H1 (cell line): Measurements from ENCODE around the gene CERS3. TPM values are rescaled to one million over a fixed set of nuclear protein-coding genes. Genes with fewer than 3 reads are reported as not detected.

ENCODE experiments used
- CTCF ChIA-PET: fragments of 300-600 bp; sonication (Branson Sonifier 250); formaldehyde crosslinking; loops from one replicate; lab custom pipeline; 2021; ENCODE audit not compliant: partially characterized antibody; lab: Charles Lee
- POLR2A ChIA-PET: fragments of 300-600 bp; sonication (Branson Sonifier 250); formaldehyde crosslinking; loops from one replicate; lab custom pipeline; 2021; ENCODE audit warnings: inconsistent platforms; ENCODE audit not compliant: partially characterized antibody; lab: Charles Lee
- DNase-seq, 2 experiments: peaks; one replicate each; pipeline versions ENCODE4 v3.0.0 to v3.0.0-alpha.2; 2010 to 2022; ENCODE audit warnings: low spot score in 2 of 2, low read depth in 1 of 2, mixed read lengths in 1 of 2
- FAIRE-seq: peaks from 2 replicates; lab custom pipeline; 2011; peaks lifted over from hg19 to GRCh38; lab: Jason Lieb, UNC
- H2AFZ ChIP-seq: 2 replicates; pipeline ENCODE4 v1.8.1; 2012; ENCODE audit warnings: low read length, inconsistent platforms
- H2AK5ac ChIP-seq: 2 replicates; pipeline ENCODE4 v1.6.1; 2013; ENCODE audit warnings: low read depth, low read length
- H2BK120ac ChIP-seq: replicated peaks from 2 replicates; pipeline ENCODE3; 2013; ENCODE audit warnings: low read depth, low read length, inconsistent platforms
- H2BK12ac ChIP-seq: 2 replicates; pipeline ENCODE4 v1.6.1; 2013; ENCODE audit warnings: low read depth, low read length
- H2BK15ac ChIP-seq: 2 replicates; pipeline ENCODE4 v1.6.1; 2013; ENCODE audit warnings: low read length
- H2BK20ac ChIP-seq: 2 replicates; pipeline ENCODE4 v1.6.1; 2013; ENCODE audit warnings: low read length
- H2BK5ac ChIP-seq: 2 replicates; pipeline ENCODE4 v1.6.1; 2013; ENCODE audit warnings: low read depth, low read length
- H3K14ac ChIP-seq: 2 replicates; pipeline ENCODE4 v1.6.1; 2013; ENCODE audit warnings: inconsistent platforms; ENCODE audit not compliant: insufficient read length
- H3K18ac ChIP-seq: 2 replicates; pipeline ENCODE4 v1.6.1; 2013; ENCODE audit warnings: low read length; ENCODE audit errors: extremely low read depth
- H3K23ac ChIP-seq: 2 replicates; pipeline ENCODE4 v1.6.1; 2013; ENCODE audit warnings: inconsistent platforms; ENCODE audit not compliant: insufficient read length
- H3K23me2 ChIP-seq: 2 replicates; pipeline ENCODE4 v1.6.1; 2013; ENCODE audit warnings: low read depth, low read length
- H3K27ac ChIP-seq: 2 replicates; pipeline ENCODE4 v1.6.1; 2011; ENCODE audit warnings: low read depth, low read length, inconsistent platforms
- H3K27me3 ChIP-seq, 4 experiments: replicated peaks in 1 of 4; 1 replicate in 1 of 4; 2 replicates in 3 of 4; pipeline versions ENCODE4 v1.6.1 to v1.8.1; 2011 to 2013; ENCODE audit warnings: low read length in 3 of 4, mild to moderate bottlenecking in 3 of 4, inconsistent platforms in 2 of 4, mixed read lengths in 2 of 4, moderate library complexity in 1 of 4; ENCODE audit not compliant: control insufficient read depth in 3 of 4, insufficient read depth in 3 of 4; ENCODE audit errors: extremely low read depth in 1 of 4
- H3K36me3 ChIP-seq, 4 experiments: 2 replicates each; pipeline versions ENCODE4 v1.6.1 to v1.8.1; 2011 to 2013; ENCODE audit warnings: mild to moderate bottlenecking in 4 of 4, low read length in 3 of 4, moderate library complexity in 2 of 4, control low read depth in 1 of 4, inconsistent platforms in 1 of 4; ENCODE audit not compliant: insufficient read depth in 4 of 4, control insufficient read depth in 2 of 4
- H3K4ac ChIP-seq: replicated peaks from 2 replicates; pipeline ENCODE3; 2013; ENCODE audit warnings: low read length, low read depth, mixed read lengths, inconsistent platforms; ENCODE audit not compliant: insufficient read length
- H3K4me1 ChIP-seq, 4 experiments: replicated peaks in 1 of 4; 1 replicate in 1 of 4; 2 replicates in 3 of 4; pipeline versions ENCODE4 v1.6.1 to v1.8.1; 2011 to 2013; ENCODE audit warnings: low read length in 3 of 4, inconsistent platforms in 2 of 4, mixed read lengths in 1 of 4; ENCODE audit not compliant: insufficient read depth in 4 of 4, control insufficient read depth in 3 of 4
- H3K4me2 ChIP-seq, 2 experiments: 2 replicates each; pipeline versions ENCODE4 v1.6.1 to v1.8.1; 2011 to 2013; ENCODE audit warnings: low read depth in 2 of 2, low read length in 2 of 2, control low read depth in 1 of 2, inconsistent platforms in 1 of 2, mild to moderate bottlenecking in 1 of 2; ENCODE audit not compliant: insufficient read depth in 1 of 2
- H3K4me3 ChIP-seq, 4 experiments: fragments of 200-600, 300-600 bp in 1 of 4; sonication (generic), shearing (Covaris generic), sonication (Bioruptor Twin) in 1 of 4; 2 replicates each; pipeline versions ENCODE4 v1.5.1 to v1.8.1; 2011 to 2016; ENCODE audit warnings: low read length in 4 of 4, low read depth in 3 of 4, control low read depth in 2 of 4, inconsistent platforms in 2 of 4, mild to moderate bottlenecking in 2 of 4, mixed read lengths in 1 of 4, moderate library complexity in 1 of 4; ENCODE audit not compliant: insufficient read depth in 2 of 4; ENCODE audit errors: extremely low read depth in 1 of 4
- H3K56ac ChIP-seq: replicated peaks from 2 replicates; pipeline ENCODE3; 2013; ENCODE audit warnings: low read depth, mild to moderate bottlenecking, mixed read lengths, low read length, inconsistent platforms; ENCODE audit not compliant: insufficient read length
- H3K79me1 ChIP-seq: 2 replicates; pipeline ENCODE4 v1.6.1; 2013; ENCODE audit warnings: low read depth, low read length, control low read depth
- H3K79me2 ChIP-seq, 2 experiments: 2 replicates each; pipeline versions ENCODE4 v1.6.1 to v1.8.1; 2012 to 2013; ENCODE audit warnings: low read length in 2 of 2, mild to moderate bottlenecking in 2 of 2, inconsistent platforms in 1 of 2; ENCODE audit not compliant: insufficient read depth in 2 of 2, control insufficient read depth in 1 of 2
- H3K9ac ChIP-seq, 4 experiments: replicated peaks in 1 of 4; 1 replicate in 1 of 4; 2 replicates in 3 of 4; pipeline versions ENCODE4 v1.6.1 to v1.8.1; 2011 to 2013; ENCODE audit warnings: low read depth in 3 of 4, low read length in 3 of 4, control low read depth in 2 of 4, mild to moderate bottlenecking in 2 of 4, moderate library complexity in 2 of 4, inconsistent platforms in 1 of 4; ENCODE audit errors: extremely low read depth in 1 of 4
- H3K9me3 ChIP-seq, 2 experiments: 2 replicates each; pipeline versions ENCODE4 v1.6.1 to v1.8.1; 2012 to 2013; ENCODE audit warnings: mild to moderate bottlenecking in 2 of 2, moderate library complexity in 2 of 2, control low read depth in 1 of 2, inconsistent platforms in 1 of 2, low read depth in 1 of 2, low read length in 1 of 2, mixed read lengths in 1 of 2; ENCODE audit not compliant: insufficient read depth in 2 of 2
- H4K20me1 ChIP-seq, 2 experiments: replicated peaks in 1 of 2; 2 replicates each; pipeline versions ENCODE3 to v1.8.1; 2011 to 2013; ENCODE audit warnings: inconsistent platforms in 2 of 2, low read length in 2 of 2, mild to moderate bottlenecking in 1 of 2; ENCODE audit not compliant: insufficient read depth in 2 of 2, control insufficient read depth in 1 of 2
- H4K5ac ChIP-seq: 2 replicates; pipeline ENCODE4 v1.6.1; 2013; ENCODE audit warnings: low read length, low read depth, mixed read lengths, inconsistent platforms; ENCODE audit not compliant: insufficient read length
- H4K8ac ChIP-seq: 2 replicates; pipeline ENCODE4 v1.8.0; 2013; ENCODE audit warnings: mild to moderate bottlenecking, moderate library complexity, low read length, inconsistent platforms; ENCODE audit not compliant: insufficient read depth; ENCODE audit errors: extremely low read depth
- H4K91ac ChIP-seq: replicated peaks from 2 replicates; pipeline ENCODE3; 2013; ENCODE audit warnings: low read length, mixed read lengths, inconsistent platforms; ENCODE audit not compliant: insufficient read length
- BRCA1 ChIP-seq: IDR thresholded peaks from 2 replicates; pipeline ENCODE4 v1.6.1; 2012; ENCODE audit warnings: low read depth, low read length, improper control_type of control experiment
- MAX ChIP-seq: IDR thresholded peaks from 2 replicates; pipeline ENCODE4 v1.6.1; 2012; ENCODE audit warnings: inconsistent platforms
- SIRT6 ChIP-seq: IDR thresholded peaks from one replicate; pipeline ENCODE4 v1.7.1; 2012; ENCODE audit warnings: low read length, inconsistent platforms
- SRF ChIP-seq: IDR thresholded peaks from 2 replicates; pipeline ENCODE4 v1.6.1; 2011; ENCODE audit warnings: mild to moderate bottlenecking, low read depth, low read length, moderate library complexity
- WGBS, 2 experiments: shearing (Covaris generic) in 1 of 2; methylation state at CpG; one replicate each; pipeline versions ENCODE4 v1.1.6 to v1.1.7; 2013 to 2015; ENCODE audit warnings: low lambda C conversion rate in 2 of 2, mixed read lengths in 2 of 2, inconsistent platforms in 1 of 2, low coverage in 1 of 2, missing lambda C conversion rate in 1 of 2; ENCODE audit not compliant: insufficient replicate concordance in 2 of 2, insufficient coverage in 1 of 2, insufficient read length in 1 of 2; ENCODE audit errors: extremely low coverage in 1 of 2, missing lambda C conversion rate in 1 of 2; 5-methylcytosine and 5-hydroxymethylcytosine counted together
- polyA plus RNA-seq, 7 experiments: library from polyadenylated mRNA; depleted of rRNA in 3 of 7; stranded (reverse) in 5 of 7; unstranded in 2 of 7; fragments of >200 nt in 5 of 7; fragments of 200-250 nt in 2 of 7; gene quantifications; 1 replicate in 5 of 7; 2 replicates in 1 of 7; 4 replicates in 1 of 7; pipeline versions ENCODE4 v1.2.1 to v1.2.3, GENCODE V29; 2011 to 2013; ENCODE audit warnings: missing spikeins in 2 of 7, mixed read lengths in 2 of 7
- total RNA-seq: library from RNA; stranded (reverse); fragmentation: NEBNext Ultra II Directional; extraction: Animal tissue kit (Norgen Biotek cat#: 25700); gene quantifications from 2 replicates; pipeline ENCODE4 v1.2.1, GENCODE V29; 2021

CERS3 gene
- total and polyA plus RNA-seq, 2 of the 8 experiments (the other 6 are each of a cell fraction or from before 2014, with no cell fraction given) = 0.62 TPM; not detected in 1

DNA sequence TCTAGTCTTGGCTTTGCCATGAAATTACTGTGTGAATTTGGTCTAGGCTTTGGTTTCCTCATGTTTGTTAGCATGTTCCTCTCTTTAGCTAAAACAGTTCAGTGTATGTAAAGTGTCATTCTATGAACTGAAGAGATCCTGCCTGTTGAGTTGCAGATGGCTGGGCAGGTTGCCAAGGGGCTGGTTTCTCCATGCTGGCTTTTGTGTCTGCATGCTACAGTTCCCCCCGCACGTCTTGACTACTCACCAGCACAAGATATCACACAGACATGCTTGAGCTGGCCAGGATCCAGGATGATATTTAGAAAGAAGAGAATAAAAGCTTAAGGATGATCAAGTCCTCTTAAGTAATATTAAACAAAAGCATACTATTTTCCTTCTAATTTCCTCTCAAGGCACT, 90.2 kb downstream of the CERS3 start:
- no peak overlapping the region for H2BK12ac ChIP-seq
- no peak overlapping the region for H3K56ac ChIP-seq
- no peak overlapping the region for H3K4me3 ChIP-seq
- H2BK20ac ChIP-seq = no peak overlapping the region
- no peak overlapping the region for H3K4ac ChIP-seq
- H3K4me1 ChIP-seq = no peaks in the 10 kb centered on the region
- H4K20me1 ChIP-seq = no peaks in the 10 kb centered on the region
- POLR2A ChIA-PET = no interaction called here
- H2AK5ac ChIP-seq = no peak overlapping the region
- FAIRE-seq = no peak
- no peak for TF ChIP-seq SRF
- TF ChIP-seq MAX = no peak
- no peak for TF ChIP-seq SIRT6
- TF ChIP-seq BRCA1 = no peak
- TF ChIP-seq, all 59 proteins: peak for 0
- Histone ChIP-seq H2AFZ (no peak overlapping the region), H3K27me3 (no peaks in the 10 kb centered on the region), H2BK120ac (no peak overlapping the region), H3K4me2 (no peak overlapping the region), H4K8ac (no peak overlapping the region), H3K27ac (no peak overlapping the region), H3K9ac (no peak overlapping the region), H3K14ac (no peak overlapping the region), H3K79me1 (no peaks in the 10 kb centered on the region), H4K5ac (no peak overlapping the region), H3K36me3 (no peaks in the 10 kb centered on the region), H3K23me2 (no peaks in the 10 kb centered on the region), H4K91ac (no peak overlapping the region), H3K23ac (no peak overlapping the region), H3K9me3 (peaks cover 31% of the 10 kb centered on the region in 2 experiments), H2BK5ac (no peak overlapping the region), H2BK15ac (no peak overlapping the region), H3K79me2 (no peaks in the 10 kb centered on the region), H3K18ac (no peak overlapping the region)
- no peak for DNase-seq
- WGBS, 2 experiments = 50% methylated on average over 2 of the region's 2 CpGs; no CpG with 5 or more reads in 1 of the 2 experiments
- CTCF ChIA-PET = interaction anchor here (0.8 to 1.4 kb wide), 3 partner anchors 24 to 287 kb away, joined by 3 read pairs; no protein-coding TSS in a partner anchor
